ENCODE results near the gene EFL1.

EFL1 gene

DNA sequence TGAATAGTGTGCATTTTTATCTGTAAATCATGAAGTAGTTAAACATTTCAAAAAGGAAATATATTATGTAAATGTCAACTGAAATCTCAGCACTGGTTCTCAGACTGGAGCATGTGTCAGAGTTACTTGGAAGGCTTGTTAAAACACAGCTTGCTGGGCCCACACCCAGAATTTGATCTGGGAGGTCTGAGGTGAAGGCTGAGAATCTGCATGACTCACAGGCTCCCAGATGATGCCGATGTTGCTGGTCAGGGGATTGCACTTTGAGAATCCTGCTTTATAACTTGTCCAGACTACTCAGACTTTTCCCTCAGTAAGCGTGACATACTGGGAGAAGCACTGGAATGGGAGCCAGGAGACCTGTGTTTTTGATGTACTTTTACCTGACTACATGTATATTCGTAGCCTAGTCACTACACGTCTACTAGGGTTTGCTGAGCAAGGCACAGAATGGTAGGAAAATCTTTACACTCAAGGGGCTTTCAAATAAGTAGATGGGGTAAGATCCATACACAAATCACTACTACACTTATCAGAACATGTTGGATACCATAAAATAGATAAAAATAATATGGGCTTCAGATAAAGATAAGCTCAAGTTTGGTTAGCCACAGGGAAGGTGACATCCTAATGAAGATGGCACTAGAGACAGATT lies 139.7 kb downstream of the EFL1 start (continued):
- TF ChIP-seq, protein P1, sequence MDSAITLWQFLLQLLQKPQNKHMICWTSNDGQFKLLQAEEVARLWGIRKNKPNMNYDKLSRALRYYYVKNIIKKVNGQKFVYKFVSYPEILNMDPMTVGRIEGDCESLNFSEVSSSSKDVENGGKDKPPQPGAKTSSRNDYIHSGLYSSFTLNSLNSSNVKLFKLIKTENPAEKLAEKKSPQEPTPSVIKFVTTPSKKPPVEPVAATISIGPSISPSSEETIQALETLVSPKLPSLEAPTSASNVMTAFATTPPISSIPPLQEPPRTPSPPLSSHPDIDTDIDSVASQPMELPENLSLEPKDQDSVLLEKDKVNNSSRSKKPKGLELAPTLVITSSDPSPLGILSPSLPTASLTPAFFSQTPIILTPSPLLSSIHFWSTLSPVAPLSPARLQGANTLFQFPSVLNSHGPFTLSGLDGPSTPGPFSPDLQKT (IDR thresholded peaks at IDR 0.05; ENCODE audit: borderline replicate concordance, low read depth, low read length): no peak
- no peak for TF ChIP-seq FEZF1 (tag by site-specific recombination; IDR thresholded peaks at IDR 0.05)
- no peak for TF ChIP-seq ZNF701 (tag by site-specific recombination; IDR thresholded peaks at IDR 0.05)
- TF ChIP-seq, protein P2, sequence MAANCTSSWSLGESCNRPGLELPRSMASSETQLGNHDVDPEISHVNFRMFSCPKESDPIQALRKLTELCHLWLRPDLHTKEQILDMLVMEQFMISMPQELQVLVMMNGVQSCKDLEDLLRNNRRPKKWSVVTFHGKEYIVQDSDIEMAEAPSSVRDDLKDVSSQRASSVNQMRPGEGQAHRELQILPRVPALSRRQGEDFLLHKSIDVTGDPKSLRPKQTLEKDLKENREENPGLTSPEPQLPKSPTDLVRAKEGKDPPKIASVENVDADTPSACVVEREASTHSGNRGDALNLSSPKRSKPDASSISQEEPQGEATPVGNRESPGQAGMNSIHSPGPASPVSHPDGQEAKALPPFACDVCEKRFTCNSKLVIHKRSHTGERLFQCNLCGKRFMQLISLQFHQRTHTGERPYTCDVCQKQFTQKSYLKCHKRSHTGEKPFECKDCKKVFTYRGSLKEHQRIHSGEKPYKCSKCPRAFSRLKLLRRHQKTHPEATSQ (tag by site-specific recombination; IDR thresholded peaks at IDR 0.05): no peak
- TF ChIP-seq MEIS1 (CRISPR knock-in tag; IDR thresholded peaks at IDR 0.05; ENCODE audit: borderline replicate concordance): no peak

DNA sequence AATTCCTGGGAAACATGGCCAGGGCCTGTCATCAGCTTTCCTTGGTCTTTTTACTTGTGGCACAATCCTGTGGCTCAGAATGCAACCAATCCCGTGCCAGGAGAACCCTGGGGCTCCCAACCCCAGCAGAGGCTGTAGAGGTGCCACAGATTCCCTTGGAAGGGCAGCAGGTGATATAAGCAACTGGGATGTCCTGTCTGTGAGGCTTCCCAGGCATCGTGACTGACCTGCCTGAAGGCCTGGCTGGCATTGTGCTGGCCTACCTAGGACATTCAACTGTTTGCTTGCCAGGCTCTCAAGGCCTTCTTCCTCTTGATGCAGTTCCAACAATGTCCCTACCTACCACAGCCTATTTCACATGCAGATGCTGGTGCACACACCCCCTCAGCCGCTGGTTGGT lies 144.5 kb downstream of the EFL1 start:
- no peaks in the 10 kb centered on the region for H3K36me3 ChIP-seq (ENCODE audit: control insufficient read depth in 2 of 2, insufficient read depth in 1 of 2, low read length in 2 of 2)
- TF ChIP-seq SP2 (tag by site-specific recombination; IDR thresholded peaks at IDR 0.05): no peak
- TF ChIP-seq BCL11A (tag by site-specific recombination; IDR thresholded peaks at IDR 0.05; ENCODE audit: low read depth): no peak
- TF ChIP-seq ZNF169 (tag by site-specific recombination; IDR thresholded peaks at IDR 0.05): no peak
- no peak for TF ChIP-seq EGR2 (tag by site-specific recombination; IDR thresholded peaks at IDR 0.05; ENCODE audit: low read depth)
- TF ChIP-seq, protein P3, sequence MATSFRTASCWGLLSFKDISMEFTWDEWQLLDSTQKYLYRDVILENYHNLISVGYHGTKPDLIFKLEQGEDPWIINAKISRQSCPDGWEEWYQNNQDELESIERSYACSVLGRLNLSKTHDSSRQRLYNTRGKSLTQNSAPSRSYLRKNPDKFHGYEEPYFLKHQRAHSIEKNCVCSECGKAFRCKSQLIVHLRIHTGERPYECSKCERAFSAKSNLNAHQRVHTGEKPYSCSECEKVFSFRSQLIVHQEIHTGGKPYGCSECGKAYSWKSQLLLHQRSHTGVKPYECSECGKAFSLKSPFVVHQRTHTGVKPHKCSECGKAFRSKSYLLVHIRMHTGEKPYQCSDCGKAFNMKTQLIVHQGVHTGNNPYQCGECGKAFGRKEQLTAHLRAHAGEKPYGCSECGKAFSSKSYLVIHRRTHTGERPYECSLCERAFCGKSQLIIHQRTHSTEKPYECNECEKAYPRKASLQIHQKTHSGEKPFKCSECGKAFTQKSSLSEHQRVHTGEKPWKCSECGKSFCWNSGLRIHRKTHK (tag by site-specific recombination; IDR thresholded peaks at IDR 0.05): no peak
- TF ChIP-seq KLF16 (tag by site-specific recombination; IDR thresholded peaks at IDR 0.05): no peak
- TF ChIP-seq ZNF785 (tag by site-specific recombination; IDR thresholded peaks at IDR 0.05): no peak
- TF ChIP-seq REPIN1 (tag by site-specific recombination; IDR thresholded peaks at IDR 0.05; ENCODE audit: low read depth): no peak
- TF ChIP-seq, protein P4, sequence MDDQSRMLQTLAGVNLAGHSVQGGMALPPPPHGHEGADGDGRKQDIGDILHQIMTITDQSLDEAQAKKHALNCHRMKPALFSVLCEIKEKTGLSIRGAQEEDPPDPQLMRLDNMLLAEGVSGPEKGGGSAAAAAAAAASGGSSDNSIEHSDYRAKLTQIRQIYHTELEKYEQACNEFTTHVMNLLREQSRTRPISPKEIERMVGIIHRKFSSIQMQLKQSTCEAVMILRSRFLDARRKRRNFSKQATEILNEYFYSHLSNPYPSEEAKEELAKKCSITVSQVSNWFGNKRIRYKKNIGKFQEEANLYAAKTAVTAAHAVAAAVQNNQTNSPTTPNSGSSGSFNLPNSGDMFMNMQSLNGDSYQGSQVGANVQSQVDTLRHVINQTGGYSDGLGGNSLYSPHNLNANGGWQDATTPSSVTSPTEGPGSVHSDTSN (CRISPR knock-in tag; IDR thresholded peaks at IDR 0.05): no peak
- TF ChIP-seq, protein P5, sequence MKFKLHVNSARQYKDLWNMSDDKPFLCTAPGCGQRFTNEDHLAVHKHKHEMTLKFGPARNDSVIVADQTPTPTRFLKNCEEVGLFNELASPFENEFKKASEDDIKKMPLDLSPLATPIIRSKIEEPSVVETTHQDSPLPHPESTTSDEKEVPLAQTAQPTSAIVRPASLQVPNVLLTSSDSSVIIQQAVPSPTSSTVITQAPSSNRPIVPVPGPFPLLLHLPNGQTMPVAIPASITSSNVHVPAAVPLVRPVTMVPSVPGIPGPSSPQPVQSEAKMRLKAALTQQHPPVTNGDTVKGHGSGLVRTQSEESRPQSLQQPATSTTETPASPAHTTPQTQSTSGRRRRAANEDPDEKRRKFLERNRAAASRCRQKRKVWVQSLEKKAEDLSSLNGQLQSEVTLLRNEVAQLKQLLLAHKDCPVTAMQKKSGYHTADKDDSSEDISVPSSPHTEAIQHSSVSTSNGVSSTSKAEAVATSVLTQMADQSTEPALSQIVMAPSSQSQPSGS (tag by site-specific recombination; IDR thresholded peaks at IDR 0.05; ENCODE audit: low read depth): no peak
- TF ChIP-seq, protein P6, sequence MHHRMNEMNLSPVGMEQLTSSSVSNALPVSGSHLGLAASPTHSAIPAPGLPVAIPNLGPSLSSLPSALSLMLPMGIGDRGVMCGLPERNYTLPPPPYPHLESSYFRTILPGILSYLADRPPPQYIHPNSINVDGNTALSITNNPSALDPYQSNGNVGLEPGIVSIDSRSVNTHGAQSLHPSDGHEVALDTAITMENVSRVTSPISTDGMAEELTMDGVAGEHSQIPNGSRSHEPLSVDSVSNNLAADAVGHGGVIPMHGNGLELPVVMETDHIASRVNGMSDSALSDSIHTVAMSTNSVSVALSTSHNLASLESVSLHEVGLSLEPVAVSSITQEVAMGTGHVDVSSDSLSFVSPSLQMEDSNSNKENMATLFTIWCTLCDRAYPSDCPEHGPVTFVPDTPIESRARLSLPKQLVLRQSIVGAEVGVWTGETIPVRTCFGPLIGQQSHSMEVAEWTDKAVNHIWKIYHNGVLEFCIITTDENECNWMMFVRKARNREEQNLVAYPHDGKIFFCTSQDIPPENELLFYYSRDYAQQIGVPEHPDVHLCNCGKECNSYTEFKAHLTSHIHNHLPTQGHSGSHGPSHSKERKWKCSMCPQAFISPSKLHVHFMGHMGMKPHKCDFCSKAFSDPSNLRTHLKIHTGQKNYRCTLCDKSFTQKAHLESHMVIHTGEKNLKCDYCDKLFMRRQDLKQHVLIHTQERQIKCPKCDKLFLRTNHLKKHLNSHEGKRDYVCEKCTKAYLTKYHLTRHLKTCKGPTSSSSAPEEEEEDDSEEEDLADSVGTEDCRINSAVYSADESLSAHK (tag by site-specific recombination; IDR thresholded peaks at IDR 0.05): no peak
- no peak for TF ChIP-seq IKZF3 (tag by site-specific recombination; IDR thresholded peaks at IDR 0.05)
- no peak for TF ChIP-seq ZNF239 (tag by site-specific recombination; IDR thresholded peaks at IDR 0.05)
- TF ChIP-seq, protein P7, sequence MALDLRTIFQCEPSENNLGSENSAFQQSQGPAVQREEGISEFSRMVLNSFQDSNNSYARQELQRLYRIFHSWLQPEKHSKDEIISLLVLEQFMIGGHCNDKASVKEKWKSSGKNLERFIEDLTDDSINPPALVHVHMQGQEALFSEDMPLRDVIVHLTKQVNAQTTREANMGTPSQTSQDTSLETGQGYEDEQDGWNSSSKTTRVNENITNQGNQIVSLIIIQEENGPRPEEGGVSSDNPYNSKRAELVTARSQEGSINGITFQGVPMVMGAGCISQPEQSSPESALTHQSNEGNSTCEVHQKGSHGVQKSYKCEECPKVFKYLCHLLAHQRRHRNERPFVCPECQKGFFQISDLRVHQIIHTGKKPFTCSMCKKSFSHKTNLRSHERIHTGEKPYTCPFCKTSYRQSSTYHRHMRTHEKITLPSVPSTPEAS (tag by site-specific recombination; IDR thresholded peaks at IDR 0.05): no peak
- no peak for TF ChIP-seq ZNF112 (tag by site-specific recombination; IDR thresholded peaks at IDR 0.05)
- TF ChIP-seq ZNF610 (tag by site-specific recombination; IDR thresholded peaks at IDR 0.05; ENCODE audit: borderline replicate concordance): no peak
- TF ChIP-seq ZNF664 (tag by site-specific recombination; IDR thresholded peaks at IDR 0.05): no peak
- TF ChIP-seq ZNF623 (tag by site-specific recombination; IDR thresholded peaks at IDR 0.05): no peak
- no peak overlapping the region for H3K27ac ChIP-seq (ENCODE audit: extremely low read depth, low read depth, low read length)
- ChIA-PET CTCF (interaction anchor here (0.9 to 1.9 kb wide), 2 partner anchors 9 to 22 kb away, joined by 3 to 8 read pairs; no protein-coding TSS in a partner anchor), POLR2A (no interaction called here)
- H3K9me3 ChIP-seq (ENCODE audit: control insufficient read depth, insufficient read depth, low read depth, low read length): no peaks in the 10 kb centered on the region
- no peak overlapping the region for H3K4me3 ChIP-seq (ENCODE audit: low read depth, low read length)
- peaks cover 6% of the 10 kb centered on the region; the same call in 1 of the 2 replicates for H3K4me1 ChIP-seq (ENCODE audit: control insufficient read depth, insufficient read depth, low read length)
